ENCODE results near the gene WNT2. TPM values are rescaled to one million over a fixed set of nuclear protein-coding genes. Genes with fewer than 3 reads are reported as not detected.

WNT2 gene
- total and polyA plus RNA-seq, 11 donors, result 0.09 to 1.2 (median 0.20) TPM; not detected in 3

DNA sequence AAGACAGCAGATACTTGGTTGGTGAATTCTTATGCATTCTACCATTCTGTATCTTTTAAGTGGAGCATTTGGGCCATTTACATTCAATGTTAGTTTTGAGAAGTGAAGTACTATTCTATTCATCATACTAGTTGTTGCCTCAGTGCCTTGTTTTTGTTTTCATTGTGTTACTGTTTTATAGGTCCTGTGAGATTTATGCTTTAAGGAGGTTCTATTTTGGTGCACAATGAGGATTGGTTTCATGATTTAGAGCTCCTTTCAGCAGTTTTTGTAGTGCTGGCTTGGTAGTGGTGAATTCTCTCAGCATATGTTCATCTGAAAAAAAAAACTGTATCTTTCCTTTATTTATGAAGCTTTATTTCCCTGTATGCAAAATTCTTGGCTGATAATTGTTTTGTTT is 23.3 kb upstream of the WNT2 start:
- intact Hi-C loops (cut with DNase I), result no loop called here
- ATAC-seq (no peak), DNase-seq (no peak)
- H3K4me3 ChIP-seq, result no peak overlapping the region
- H3K9me3 ChIP-seq, result peaks cover 0 to 5% (median 0%) of the 10 kb centered on the region in 12 donors
- no peaks in the 10 kb centered on the region for H3K4me1 ChIP-seq
- H3K27me3 ChIP-seq, result peaks cover 0 to 7% (median 0%) of the 10 kb centered on the region in 9 donors
- no peak overlapping the region for H3K27ac ChIP-seq
- TF ChIP-seq, protein P1, sequence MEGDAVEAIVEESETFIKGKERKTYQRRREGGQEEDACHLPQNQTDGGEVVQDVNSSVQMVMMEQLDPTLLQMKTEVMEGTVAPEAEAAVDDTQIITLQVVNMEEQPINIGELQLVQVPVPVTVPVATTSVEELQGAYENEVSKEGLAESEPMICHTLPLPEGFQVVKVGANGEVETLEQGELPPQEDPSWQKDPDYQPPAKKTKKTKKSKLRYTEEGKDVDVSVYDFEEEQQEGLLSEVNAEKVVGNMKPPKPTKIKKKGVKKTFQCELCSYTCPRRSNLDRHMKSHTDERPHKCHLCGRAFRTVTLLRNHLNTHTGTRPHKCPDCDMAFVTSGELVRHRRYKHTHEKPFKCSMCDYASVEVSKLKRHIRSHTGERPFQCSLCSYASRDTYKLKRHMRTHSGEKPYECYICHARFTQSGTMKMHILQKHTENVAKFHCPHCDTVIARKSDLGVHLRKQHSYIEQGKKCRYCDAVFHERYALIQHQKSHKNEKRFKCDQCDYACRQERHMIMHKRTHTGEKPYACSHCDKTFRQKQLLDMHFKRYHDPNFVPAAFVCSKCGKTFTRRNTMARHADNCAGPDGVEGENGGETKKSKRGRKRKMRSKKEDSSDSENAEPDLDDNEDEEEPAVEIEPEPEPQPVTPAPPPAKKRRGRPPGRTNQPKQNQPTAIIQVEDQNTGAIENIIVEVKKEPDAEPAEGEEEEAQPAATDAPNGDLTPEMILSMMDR (IDR thresholded peaks at IDR 0.05), result no peak
- TF ChIP-seq POLR2A (IDR thresholded peaks at IDR 0.05), result no peak
- no peaks in the 10 kb centered on the region for H3K36me3 ChIP-seq

- H3K4me1 ChIP-seq, result no peaks in the 10 kb centered on the region
- intact Hi-C loops (cut with DNase I), result no loop called here
- DNase-seq (no peak), ATAC-seq (no peak)
- H3K27me3 ChIP-seq, result peaks cover 0 to 4% (median 0%) of the 10 kb centered on the region in 9 donors
- no peak for TF ChIP-seq POLR2A (IDR thresholded peaks at IDR 0.05)
- TF ChIP-seq, protein P1 (IDR thresholded peaks at IDR 0.05), result no peak
- H3K27ac ChIP-seq, result no peak overlapping the region
- WGBS, 4 donors, result 77 to 86% (median 83%) methylated on average over 1 of the region's 1 CpG
- peaks cover 0 to 3% (median 0%) of the 10 kb centered on the region in 12 donors for H3K9me3 ChIP-seq
- H3K36me3 ChIP-seq, result no peaks in the 10 kb centered on the region
- no peak overlapping the region for H3K4me3 ChIP-seq
These were observed 15.2 kb upstream of the WNT2 start for GRCh38 chr7:117338020-117338419.

DNA sequence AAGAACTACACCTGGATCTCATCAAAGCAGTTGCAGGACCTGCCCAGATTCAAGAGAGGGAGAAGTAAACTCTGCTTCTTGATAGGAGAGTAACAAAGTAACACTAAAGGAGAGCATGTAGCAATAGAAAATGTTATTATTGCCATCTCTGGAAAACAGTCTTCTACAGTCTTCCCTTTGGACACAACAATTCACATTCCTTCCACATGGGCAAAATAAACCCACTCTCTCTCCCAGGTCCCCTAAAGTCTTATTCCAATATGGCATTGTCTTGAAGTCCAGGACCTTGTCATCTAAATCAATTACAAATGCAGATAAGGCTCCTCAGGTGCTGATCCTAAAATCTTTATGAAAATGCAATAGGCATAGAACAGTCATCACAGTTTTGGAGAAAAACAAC is 10.3 kb upstream of the WNT2 start:
- H3K4me1 ChIP-seq, result no peaks in the 10 kb centered on the region
- peaks cover 0 to 4% (median 0%) of the 10 kb centered on the region in 9 donors for H3K27me3 ChIP-seq
- H3K9me3 ChIP-seq, result peaks cover 0 to 10% (median 0%) of the 10 kb centered on the region in 12 donors
- TF ChIP-seq, protein P1 (IDR thresholded peaks at IDR 0.05), result no peak
- TF ChIP-seq POLR2A (IDR thresholded peaks at IDR 0.05), result no peak
- H3K4me3 ChIP-seq, result no peak overlapping the region
- ATAC-seq, result no peak
- intact Hi-C loops (cut with DNase I), result no loop called here
- no peaks in the 10 kb centered on the region for H3K36me3 ChIP-seq
- no peak for DNase-seq
- H3K27ac ChIP-seq, result no peak overlapping the region

DNA sequence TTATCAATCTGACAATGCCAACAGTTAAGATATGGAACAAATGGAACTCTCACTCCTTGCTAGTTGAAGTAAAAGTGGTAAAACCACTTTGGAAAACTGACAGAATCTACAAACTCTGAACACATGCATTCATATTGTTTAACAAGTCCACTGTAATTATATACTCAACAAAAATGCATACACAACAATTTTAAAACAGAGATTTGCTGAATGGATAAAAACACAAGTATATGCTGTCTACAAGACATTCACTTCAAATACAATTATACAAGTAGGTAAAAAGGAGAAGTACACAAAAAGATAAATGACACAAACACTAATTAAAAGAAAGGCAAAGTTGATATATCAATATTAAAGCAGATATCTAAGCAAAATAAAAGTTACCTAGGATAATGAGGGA is 9.2 kb upstream of the WNT2 start:
- ATAC-seq (no peak), DNase-seq (no peak)
- Histone ChIP-seq H3K27me3 (no peaks in the 10 kb centered on the region), H3K4me3 (no peak overlapping the region), H3K9me3 (peaks cover 0 to 10% (median 0%) of the 10 kb centered on the region in 12 donors), H3K27ac (no peak overlapping the region), H3K4me1 (no peaks in the 10 kb centered on the region), H3K36me3 (no peaks in the 10 kb centered on the region)
- TF ChIP-seq, protein P1 (IDR thresholded peaks at IDR 0.05), result no peak
- no peak for TF ChIP-seq POLR2A (IDR thresholded peaks at IDR 0.05)
- intact Hi-C loops (cut with DNase I), result no loop called here
